ENCODE measurements around the gene NRP2.

NRP2 gene

DNA sequence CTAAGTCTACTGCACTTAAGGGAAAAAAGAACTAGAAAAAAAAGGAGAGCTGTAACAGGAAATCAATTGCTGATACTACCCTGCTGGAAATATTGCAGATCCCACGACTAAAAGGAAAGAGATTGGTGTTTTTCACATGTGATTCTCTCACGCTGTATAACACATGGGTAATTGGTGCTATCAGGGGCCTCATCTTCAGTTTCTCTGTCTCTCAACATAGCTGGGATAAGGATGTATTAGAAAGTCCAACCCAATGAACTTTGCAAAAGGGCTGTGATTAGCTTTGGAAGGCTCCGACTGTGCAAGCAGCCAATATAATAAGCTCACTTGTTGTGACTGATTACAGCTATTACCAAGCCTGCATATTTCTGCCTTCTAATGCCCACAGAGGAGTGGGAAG is 133.4 kb downstream of the NRP2 start:
- DNase-seq (ENCODE audit: low read depth): no peak
- H3K4me3 ChIP-seq (ENCODE audit: low read depth, low read length): no peak overlapping the region
- in situ Hi-C loops (cut with HindIII; ENCODE audit: low sequenced_read_pairs): no loop called here
- no peak for TF ChIP-seq CTCF (IDR thresholded peaks at IDR 0.05; ENCODE audit: low read depth, low read length, missing control alignments)

GRCh38 chr2:205816268-205816667 is 134.0 kb downstream of the NRP2 start:
- in situ Hi-C loops (cut with HindIII; ENCODE audit: low sequenced_read_pairs): no loop called here
- no peak overlapping the region for H3K4me3 ChIP-seq (ENCODE audit: low read depth, low read length)
- no peak for DNase-seq (ENCODE audit: low read depth)
- no peak for TF ChIP-seq CTCF (IDR thresholded peaks at IDR 0.05; ENCODE audit: low read depth, low read length, missing control alignments)

GRCh38 chr2:205822579-205822978 is 140.3 kb downstream of the NRP2 start:
- DNase-seq (ENCODE audit: low read depth): peak; percentile 76
- TF ChIP-seq CTCF (IDR thresholded peaks at IDR 0.05; ENCODE audit: low read depth, low read length, missing control alignments): no peak
- in situ Hi-C loops (cut with HindIII; ENCODE audit: low sequenced_read_pairs): no loop called here
- H3K4me3 ChIP-seq (ENCODE audit: low read depth, low read length): no peak overlapping the region

- in situ Hi-C loops (cut with HindIII; ENCODE audit: low sequenced_read_pairs): no loop called here
- no peak for DNase-seq (ENCODE audit: low read depth)
- no peak for TF ChIP-seq CTCF (IDR thresholded peaks at IDR 0.05; ENCODE audit: low read depth, low read length, missing control alignments)
- H3K4me3 ChIP-seq (ENCODE audit: low read depth, low read length): no peak overlapping the region
Measured at GRCh38 chr2:205827809-205828365, 145.6 kb downstream of the NRP2 start.

GRCh38 chr2:205833864-205834263 is 151.6 kb downstream of the NRP2 start:
- in situ Hi-C loops (cut with HindIII; ENCODE audit: low sequenced_read_pairs): no loop called here

DNA sequence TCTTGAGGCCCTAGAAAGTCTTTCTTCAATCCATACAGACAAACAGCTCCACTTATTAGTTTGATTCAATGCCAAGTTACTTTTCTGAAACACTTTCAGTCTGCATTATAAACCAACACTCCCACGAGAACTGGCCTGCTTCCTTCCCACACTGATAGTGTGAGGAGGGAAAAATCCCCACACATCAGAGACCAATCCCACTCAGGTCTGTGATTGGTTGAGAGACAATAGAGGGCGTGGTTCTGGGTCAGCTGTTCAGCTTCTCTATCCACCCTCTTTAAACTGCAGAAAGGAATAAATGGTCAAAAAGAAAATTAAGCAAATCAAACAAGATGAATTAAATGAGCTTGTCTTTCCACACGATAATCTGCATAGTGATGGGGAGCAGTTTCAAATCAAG is 152.5 kb downstream of the NRP2 start:
- peak; percentile 71 for DNase-seq (ENCODE audit: low read depth)
- in situ Hi-C loops (cut with HindIII; ENCODE audit: low sequenced_read_pairs): no loop called here
- no peak for TF ChIP-seq CTCF (IDR thresholded peaks at IDR 0.05; ENCODE audit: low read depth, low read length, missing control alignments)
- no peak overlapping the region for H3K4me3 ChIP-seq (ENCODE audit: low read depth, low read length)

More at GRCh38 chr2:205833864-205834263, 151.6 kb downstream of the NRP2 start:
- TF ChIP-seq CTCF (IDR thresholded peaks at IDR 0.05; ENCODE audit: low read depth, low read length, missing control alignments): no peak
- DNase-seq (ENCODE audit: low read depth): no peak
- H3K4me3 ChIP-seq (ENCODE audit: low read depth, low read length): no peak overlapping the region
